ENCODE results near the gene SAMD9L.

Gene SAMD9L

DNA sequence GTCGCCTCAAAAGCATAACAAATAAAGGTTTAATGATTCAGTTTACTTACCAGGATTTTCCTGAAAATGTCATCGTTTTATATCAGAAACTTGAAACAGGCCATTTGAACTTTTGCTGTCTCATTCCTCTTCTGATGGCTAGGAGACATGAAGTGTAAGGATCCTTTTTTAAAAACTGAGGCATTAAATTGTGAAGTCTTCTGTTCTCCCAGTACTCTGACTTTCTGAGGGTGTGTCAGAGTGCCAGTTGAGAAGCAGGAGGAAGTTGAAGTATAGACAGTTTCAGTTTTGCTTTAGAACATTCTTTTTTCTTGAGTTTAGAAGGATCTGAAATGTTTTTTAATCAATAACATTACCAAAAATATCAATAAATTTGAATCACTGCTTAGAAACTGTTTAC, at the start of gene SAMD9L:
TSS of gene SAMD9L (minus strand) at position 242 of the 400 bp plus-strand sequence. CDS start 12,414 bp downstream, outside the sequence.
- no peak for DNase-seq

DNA sequence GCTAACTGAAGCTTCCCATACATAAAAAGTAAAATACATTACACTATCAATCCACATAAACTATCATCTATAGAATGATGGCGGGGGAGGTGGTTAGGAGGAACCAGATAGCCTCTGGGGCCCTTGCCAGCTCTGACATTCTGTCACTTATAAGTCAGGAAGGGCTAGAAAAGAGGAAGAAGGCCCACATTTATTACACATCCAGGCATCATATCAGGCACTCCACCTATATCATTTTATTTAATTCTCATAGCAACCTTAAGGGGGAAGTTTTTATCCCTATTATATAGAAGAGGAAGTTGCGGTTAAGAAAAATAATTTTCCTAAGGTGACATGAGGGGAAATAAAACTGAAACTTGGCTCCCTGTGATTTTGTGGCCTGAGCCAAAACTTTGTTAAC, 48.2 kb upstream of the SAMD9L start:
- no peak for DNase-seq

DNA sequence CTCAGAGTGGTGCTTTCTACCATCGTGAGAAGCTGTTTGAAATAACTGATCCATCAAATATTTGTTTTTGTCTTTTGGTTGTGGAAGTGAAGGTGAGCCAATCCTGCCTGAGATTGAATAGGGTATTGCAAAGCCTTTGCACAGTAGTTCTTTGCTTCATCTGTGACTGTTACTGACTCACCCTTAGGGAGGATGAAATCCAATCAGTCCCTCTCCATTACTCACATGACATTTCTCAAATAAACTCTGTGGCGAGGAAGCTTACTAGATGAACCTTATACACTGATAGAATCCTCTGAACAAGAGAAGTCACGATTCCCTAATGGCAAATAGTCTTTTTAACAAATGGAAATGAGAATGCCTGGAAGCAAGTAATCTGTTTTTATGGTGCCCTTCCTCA, 46.2 kb upstream of the SAMD9L start:
- no peak for DNase-seq

DNA sequence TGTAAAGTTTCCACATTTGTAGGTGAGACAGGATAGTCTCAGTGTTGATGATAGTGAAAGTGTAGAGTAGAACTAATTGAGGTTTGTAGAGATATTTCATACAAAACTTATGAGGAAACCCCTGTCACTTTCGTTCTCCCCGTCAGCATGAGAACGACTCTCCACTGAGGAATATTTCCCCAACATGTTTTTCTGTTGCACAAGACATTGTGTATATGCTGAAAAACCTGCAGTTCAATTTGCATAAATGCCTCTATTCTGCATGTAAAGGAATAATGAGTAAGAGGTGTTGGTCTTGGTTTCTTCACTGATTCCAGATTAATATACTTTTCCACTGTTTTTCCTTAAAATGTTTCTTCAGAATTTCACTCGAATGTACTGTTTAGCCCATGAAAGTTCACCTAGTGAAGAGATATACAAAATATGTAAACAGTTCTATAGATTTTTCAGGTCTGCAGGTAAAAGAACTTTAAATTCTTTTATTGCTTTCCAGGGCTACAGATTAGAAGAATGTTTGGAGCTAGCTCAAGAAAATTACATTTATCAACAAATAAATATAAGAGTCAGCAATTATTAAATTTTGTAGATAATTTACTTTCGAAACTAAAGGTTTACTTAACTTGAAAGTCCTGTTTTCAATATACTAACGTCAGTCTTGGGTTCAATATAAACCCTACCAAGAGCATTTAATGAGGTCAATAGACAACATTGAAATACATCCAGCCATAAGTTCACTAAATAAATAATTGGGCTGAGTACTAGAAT, 40.9 kb upstream of the SAMD9L start:
- DNase-seq = no peak

DNA sequence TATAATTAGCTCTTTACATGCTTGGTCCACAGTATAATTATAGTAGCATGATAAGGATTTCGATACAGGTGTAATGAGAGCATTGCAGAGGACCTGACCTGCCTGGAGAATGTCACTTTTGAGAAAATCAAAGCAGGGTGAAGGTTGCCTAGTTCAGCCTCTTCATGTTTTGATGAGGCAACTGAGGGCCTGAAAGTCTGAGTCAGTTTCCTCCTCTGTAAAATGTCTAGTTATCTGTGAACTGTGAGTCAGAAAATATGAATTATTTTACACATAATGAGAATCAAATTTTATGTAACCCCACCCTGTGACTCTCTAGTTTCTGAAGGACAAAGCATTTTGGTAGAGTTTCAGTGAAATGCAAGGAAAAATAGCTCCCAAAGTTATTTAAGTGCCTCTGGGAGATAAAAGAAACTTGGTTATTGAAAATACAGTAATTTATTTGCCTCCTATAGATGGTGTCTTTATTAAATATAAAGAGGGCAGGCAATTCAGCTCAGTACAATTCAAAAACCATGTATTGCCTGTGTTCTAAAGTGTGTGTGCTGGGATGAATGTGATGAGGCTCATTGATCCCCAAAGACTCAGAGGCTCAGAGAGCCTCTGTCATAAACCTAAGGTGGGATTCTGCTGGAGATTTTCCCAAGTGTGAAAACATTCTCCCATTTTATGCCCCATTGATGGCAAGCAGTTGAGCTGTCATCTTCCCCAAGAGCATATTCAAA, 37.3 kb upstream of the SAMD9L start:
- DNase-seq = no peak

DNA sequence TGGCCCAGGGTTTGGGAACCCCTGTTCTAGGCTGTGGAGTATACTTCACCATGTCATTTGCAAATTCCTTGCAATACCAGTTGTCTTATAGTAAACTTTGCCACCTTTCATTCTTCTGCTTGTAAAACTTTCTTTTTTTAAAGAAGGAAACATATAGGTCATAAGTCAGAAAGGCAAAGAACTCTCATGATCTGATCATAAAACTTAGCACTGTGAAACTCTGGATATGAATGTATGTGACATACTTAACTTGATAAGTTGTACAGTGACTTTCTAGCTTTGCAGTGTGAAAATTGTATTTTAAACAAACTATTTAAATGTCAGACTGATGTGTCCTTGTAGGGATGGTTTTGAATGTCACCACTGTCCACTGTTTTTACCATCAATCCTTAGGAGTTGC, 31.0 kb upstream of the SAMD9L start:
- DNase-seq = no peak

DNA sequence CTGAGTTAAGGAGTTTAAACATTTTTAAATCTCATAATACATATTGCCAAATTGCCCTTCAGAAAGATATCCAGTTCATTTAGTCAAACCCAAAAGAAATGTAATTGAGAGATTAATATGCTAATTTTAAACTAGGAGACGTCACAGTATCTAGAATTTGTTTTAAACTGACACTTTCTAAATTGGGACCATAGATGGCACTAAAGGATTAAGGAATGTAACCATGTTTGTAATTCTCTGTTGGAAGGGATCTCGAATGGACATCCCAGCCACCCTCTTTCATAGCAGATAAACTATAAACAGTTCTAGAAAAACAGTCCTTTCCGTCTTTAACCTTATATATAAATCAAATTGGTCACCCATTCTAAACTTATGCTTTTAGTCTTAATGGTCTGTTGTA, 30.0 kb upstream of the SAMD9L start:
- DNase-seq = no peak

DNA sequence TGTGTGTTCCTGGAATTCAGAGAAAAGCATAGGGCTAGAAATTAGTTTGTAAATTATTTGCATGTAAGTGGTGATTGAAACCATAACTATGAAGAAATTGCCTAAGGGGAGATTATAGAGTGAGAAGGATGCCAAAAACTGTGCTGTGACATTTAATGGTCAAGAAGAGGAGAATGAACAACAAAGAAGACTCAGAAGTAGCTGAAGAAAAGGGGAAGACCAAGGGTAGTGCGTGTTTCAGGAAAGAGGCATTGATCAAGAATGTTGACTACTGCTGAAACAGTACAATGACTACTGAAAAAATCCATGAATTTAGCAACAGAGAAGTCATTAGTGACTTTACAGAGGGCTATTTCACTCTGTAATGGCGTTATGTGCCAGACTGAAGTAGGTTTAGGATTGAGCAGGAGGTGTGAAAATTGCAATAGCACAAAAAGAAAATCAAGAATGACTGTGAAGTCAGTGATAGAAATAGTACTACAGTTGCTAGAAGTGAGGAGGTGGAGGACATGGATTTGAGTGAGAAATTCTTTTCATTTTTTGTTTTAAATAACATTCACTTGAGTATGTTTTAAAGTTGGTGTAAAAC, 28.9 kb upstream of the SAMD9L start:
- DNase-seq = no peak

DNA sequence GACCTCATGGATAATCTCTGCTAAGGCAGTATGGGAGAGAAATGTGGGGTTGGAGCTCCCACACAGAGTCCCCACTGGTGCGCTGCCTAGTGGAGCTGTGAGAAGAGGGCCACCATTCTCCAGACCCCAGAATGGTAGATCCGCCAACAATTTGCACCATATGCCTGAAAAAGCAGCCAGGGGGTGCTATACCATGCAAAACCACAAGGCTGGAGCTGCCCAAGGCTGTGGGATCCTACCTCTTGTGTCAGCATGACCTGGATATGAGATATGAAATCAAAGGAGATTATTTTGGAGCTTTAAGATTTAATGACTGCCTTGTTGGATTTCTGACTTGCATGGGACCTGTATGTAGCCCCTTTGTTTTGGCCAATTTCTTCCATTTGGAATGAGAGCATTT, 27.0 kb upstream of the SAMD9L start:
- no peak for DNase-seq

DNA sequence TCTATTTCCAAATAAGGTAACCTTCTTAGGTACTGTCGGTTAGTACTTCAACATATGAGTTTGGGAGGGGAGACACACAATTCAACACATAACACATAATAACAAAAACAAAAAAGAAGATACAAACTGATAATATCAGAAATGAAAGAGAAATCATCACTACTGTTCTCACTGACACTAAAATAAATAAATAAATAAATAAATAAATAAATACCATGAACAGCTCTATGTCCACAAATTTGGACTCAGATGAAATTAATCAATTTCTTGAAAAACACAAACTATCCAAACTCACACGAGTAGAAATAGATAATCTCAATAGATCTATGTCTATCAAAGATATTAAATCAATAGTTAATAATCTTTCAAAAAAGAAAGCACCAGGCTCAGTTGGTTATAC, 24.5 kb upstream of the SAMD9L start:
- no peak for DNase-seq

DNA sequence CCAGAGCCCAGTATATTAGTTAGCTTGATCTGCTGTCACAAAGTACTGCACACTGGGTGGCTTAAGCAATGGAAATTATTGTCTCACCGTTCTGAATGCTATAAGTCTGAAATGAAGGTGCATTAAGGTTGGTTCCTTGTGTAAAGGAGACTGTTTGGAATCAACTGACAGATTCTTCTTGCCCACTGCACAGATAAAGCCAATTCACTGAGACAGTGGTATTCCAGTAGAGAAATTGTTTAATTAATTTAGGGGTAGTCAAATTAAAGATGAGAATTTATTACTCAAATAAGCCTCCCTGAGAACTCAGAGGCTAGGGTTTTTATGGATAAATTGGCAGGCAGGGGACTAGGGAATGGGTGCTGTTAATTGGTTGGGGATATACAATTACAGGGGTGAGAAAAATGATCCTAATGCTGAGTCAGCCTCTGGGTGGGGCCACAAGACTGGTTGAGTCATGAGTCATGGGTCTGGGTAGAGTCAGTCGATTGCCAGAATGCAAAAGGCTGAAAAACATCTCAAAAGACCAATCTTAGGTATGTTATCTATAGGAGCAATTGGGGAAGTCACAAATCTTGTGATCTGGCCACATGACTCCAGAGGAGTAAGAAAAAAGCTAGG, 23.5 kb upstream of the SAMD9L start:
- no peak for DNase-seq

DNA sequence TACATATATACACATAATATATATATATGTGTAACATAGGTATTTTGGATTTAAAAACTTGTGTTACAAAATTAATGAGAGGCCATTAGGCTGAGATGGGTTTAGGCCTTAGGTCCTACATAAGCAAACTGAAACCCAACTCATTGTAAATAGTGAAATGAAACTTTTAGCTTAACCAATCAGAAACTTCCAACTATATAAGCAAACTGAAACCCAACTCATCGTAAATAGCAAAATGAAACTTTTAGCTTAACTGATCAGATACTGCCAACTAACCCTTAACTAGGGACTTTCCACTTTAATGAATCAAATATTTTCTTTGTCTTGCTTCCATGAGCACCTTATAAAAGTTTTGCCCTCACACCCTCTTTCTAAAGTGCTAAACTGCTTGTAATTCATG, 17.3 kb upstream of the SAMD9L start:
- no peak for DNase-seq

DNA sequence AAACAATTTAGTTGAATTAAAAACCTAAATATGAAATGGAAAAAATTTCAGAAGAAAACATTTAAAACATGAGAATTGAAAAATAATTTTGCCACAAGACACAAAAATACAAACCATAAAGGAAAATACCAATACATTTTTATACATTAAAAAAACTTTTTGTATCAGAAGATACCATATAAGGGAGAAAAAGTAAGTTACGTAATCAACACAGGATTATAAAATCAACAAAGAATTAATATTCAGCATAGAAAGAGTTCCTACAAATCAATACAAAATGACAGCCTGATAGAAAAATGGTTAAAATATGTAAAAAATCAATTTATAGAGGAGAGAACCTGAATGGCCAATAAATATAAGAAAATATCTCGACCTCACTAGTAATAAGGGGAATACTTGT, 16.6 kb upstream of the SAMD9L start:
- no peak for DNase-seq

DNA sequence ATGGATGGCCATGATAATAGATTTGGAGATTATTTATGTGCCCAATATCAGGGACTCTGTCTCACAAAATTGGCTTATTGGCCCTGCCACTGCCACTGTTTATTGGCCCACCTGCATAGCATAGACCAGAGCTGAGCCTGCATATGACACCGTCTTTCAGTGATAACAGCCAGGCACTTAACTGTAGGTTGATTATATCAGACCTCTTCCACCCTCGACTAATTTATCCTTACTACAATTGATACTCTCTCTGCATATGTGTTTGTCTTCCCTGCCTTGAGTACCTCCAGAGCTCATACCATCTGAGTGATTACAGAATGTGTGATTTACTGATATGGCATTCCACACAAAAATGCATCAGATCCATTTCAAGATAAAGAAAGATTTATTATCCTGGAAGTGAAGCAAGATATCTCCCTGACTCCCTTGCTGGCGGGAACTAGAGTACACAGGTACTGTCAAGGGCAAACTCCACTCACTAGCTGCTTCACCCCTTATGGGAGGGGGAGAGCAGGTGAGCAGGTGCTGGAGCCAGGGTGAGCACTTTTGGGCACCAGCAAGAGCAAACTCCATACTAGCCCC, 13.1 kb upstream of the SAMD9L start:
- DNase-seq = no peak

DNA sequence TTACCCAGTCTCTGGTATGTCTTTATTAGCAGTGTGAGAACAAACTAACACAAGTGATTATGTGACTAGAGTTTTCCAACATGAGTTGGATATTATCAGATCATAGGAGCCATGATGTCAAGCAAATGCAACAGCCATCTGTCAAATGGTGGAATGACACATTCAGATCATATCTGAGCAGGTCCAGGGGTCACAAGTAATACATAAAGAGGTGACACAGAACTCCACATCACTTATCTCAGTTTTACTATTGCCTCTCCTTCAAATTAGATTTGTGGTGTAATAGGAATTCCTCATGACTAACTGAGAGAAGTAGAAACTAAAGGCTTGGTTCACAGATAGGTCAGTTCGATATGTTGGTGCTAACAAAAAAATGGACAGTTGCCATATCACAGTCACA, 12.2 kb upstream of the SAMD9L start:
- no peak for DNase-seq

DNA sequence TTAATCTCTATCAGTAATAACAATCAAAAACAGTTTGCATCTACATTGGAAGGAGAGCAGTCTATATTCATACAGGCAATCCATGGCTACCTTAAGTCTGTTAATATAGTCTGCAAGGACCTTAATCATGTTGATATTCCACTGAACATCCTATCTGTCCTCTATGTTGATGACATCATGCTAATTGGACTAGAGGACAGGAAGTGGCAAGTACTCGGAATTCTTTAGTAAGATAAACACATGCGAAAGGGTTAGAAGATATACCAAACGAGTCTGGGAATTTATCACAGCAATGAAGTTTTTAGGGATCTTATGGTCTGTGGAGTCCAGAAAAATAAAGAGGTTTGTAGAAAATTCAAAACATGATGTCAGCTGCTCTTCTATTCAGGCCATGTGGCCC, 11.3 kb upstream of the SAMD9L start:
- no peak for DNase-seq

DNA sequence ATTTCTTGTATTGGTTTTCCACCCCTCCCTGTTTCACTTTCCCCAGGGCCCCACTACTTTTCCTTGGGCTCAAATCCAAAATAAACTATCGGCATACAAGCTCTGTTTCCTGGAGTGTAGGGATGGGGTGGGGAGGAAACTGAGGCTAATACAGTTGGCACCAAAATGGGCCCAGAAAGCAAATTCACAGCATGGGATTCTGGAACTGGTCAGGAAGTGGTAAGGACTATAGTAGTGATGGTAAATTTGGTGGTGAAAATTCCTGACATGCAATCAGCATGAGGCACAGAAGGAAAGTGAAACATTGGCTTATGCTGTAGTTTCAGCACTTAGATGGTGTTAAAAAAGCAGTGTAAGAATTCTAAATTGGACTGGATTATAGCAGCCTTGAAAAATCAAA, 8.7 kb upstream of the SAMD9L start:
- no peak for DNase-seq

DNA sequence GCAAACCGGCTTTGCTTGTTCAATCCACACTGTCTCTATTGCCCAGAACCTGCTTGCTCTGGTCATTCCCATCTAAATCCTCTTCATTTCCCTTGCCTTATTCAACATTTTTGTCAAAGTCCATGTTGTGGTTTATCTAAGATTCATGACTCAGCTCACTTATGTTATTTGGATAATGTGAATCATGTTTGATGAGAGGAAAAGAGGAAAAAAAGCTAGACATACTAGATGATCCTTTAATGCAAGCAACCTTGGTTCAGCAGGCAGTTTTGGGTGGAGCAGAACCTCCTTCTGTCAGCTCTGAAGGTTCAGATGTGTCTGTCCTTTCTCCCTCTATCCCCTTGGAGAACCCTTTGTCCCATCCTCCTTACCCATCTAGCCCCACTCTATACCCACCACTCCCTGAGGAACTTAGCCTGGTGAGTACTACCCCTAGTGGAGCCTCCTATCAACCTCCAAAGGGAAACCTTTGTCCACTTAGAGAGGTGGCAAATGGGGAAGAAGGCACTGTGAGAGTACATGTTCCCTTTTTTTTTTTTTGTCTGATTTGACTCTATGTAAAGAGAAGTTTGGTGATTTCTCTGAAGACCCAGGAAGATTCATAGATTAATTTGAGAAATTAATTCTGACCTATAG, 2.1 kb upstream of the SAMD9L start:
- no peak for DNase-seq

DNA sequence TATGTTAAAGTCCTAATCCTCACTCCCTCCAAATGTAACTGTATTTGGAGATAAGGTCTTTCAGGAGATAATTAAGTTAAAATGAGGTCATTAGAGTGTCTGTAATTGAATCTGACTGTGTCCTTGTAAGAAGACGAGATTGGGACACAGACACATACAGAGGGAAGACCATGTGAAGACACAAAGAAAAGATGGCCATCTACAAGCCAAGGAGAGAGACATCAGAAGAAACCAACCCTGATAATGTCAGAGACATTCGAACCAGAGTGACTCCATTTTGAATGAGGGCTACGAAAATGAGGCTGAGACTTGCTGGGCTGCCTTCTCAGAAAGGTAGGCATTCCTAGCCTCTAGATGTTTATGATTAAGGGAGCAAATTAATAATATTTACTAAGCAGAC, 542 bp upstream of the SAMD9L start:
- no peak for DNase-seq

DNA sequence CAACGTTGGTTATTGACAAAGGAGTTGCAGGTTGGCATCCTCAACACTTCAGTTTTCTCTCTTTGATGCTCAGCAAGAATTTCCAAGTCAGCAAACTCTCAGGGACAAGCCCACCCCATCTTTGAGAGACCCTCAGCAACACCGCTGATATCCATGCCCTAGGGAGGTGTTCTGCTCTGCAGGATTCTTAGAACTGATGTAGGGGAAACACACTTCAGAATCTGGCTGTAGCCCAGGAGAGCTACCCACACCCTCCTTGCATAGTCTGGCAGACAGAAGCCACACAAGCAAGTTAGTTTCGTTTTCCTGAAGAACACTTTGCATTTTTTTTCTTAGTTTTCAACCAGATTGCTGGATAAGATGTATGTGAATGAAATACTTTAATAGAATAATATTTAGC, 822 bp downstream of the SAMD9L start:
- DNase-seq = no peak

DNA sequence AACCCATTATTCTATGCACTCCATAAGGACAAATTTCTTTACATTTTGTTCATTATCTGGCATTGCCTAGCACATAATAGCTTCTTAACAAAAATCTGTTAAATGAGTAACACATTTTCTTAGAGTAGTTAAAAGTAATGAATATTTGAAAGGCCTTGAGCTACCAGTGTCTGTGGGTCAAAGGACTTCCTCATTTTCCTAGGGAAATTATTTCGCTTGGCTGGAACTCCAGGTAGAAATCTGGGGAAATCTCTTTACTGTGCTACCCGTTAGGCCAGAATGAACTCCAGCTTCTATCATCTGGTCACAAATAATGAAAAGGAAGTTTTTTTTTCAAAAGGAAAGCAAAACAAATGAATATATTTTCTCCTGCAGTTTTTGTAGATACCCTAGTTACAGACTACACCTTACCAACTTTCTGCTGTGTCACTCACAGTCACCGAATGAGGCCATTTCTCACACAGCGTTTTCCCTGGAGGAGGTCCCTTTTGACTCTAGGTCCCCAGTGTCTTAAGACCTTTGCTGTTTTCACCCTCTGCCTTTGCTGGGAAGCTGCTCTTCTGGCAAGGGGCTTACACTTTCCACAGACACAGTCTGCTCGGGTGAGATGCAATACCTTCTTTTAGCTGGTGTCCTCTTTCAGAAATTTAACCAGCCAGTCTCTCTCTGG, 1.6 kb downstream of the SAMD9L start:
- DNase-seq = no peak

DNA sequence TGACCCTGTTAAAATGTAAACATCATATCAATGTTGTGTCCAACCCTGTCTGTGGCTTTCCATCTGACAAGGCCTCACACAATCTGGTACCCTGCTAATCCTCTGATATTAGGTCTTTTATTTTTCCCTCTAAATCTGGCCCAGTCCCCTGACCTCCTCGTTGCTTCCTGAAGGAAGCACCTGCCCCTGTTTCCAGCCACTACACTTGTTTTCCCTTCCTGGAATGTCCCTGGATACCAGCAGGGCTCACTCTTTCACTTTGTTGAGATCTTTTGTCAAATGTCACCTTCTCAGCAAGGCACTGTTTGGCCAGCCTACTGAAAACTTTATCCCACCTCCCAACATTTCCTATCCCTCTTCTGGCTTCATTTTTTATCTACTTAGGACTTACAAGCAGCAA, 2.1 kb downstream of the SAMD9L start:
- DNase-seq = no peak
